GM12878 (cell line): ENCODE measurements around the gene PDE10A. TPM values are rescaled to one million over a fixed set of nuclear protein-coding genes. Genes with fewer than 3 reads are reported as not detected.

Experiments used
- BACH1 ChIP-seq: fragments of 450-650 bp; IDR thresholded peaks from 2 replicates; pipeline ENCODE4 v1.6.1; 2017; ENCODE audit warnings: mild to moderate bottlenecking, borderline replicate concordance
- CBFB ChIP-seq: IDR thresholded peaks from 2 replicates; pipeline ENCODE4 v1.6.1; 2016; ENCODE audit warnings: antibody characterized with exemption, low read depth
- CBX5 ChIP-seq: sonication (generic); IDR thresholded peaks from 2 replicates; pipeline ENCODE4 v1.6.1; 2016; ENCODE audit warnings: low read depth, moderate library complexity, mild to moderate bottlenecking, inconsistent platforms
- CREM ChIP-seq: IDR thresholded peaks from 2 replicates; pipeline ENCODE4 v1.6.1; 2014; ENCODE audit warnings: antibody characterized with exemption, low read depth
- EED ChIP-seq: sonication (generic); IDR thresholded peaks from 2 replicates; pipeline ENCODE4 v1.6.1; 2016; ENCODE audit warnings: antibody characterized with exemption, low read depth
- HCFC1 ChIP-seq: fragments of 150-350 bp; IDR thresholded peaks from 2 replicates; pipeline ENCODE4 v1.6.1; 2014; ENCODE audit warnings: low read length
- IKZF2 ChIP-seq, 2 experiments: fragments of 450-650 bp; IDR thresholded peaks; 2 replicates each; pipeline ENCODE4 v1.6.1; 2017; ENCODE audit warnings: mild to moderate bottlenecking in 2 of 2, moderate library complexity in 2 of 2
- JUNB ChIP-seq: IDR thresholded peaks from 2 replicates; pipeline ENCODE4 v1.6.1; 2016; ENCODE audit warnings: antibody characterized with exemption, mild to moderate bottlenecking
- MTA2 ChIP-seq: fragments of 450-650 bp; IDR thresholded peaks from 2 replicates; pipeline ENCODE4 v1.6.1; 2016; ENCODE audit warnings: low read depth, mild to moderate bottlenecking, moderate library complexity
- NFYB ChIP-seq: IDR thresholded peaks from 2 replicates; pipeline ENCODE4 v1.6.1; 2011; ENCODE audit warnings: low read depth, mild to moderate bottlenecking, low read length, improper control_type of control experiment, moderate library complexity; ENCODE audit not compliant: insufficient read depth
- NR2C2 ChIP-seq: IDR thresholded peaks from 2 replicates; pipeline ENCODE4 v1.6.1; 2011; ENCODE audit warnings: borderline replicate concordance, low read depth; ENCODE audit not compliant: control insufficient read depth, insufficient read length
- NRF1 ChIP-seq: conservative IDR thresholded peaks from 2 replicates; pipeline ENCODE4 v1.6.1; 2011; ENCODE audit warnings: mild to moderate bottlenecking, low read depth, low read length, improper control_type of control experiment
- PAX8 ChIP-seq: fragments of 450-650 bp; IDR thresholded peaks from 2 replicates; pipeline ENCODE4 v1.6.1; 2017; ENCODE audit warnings: mild to moderate bottlenecking, moderate library complexity
- PRDM15 ChIP-seq: fragments of 450-650 bp; formaldehyde crosslinking; IDR thresholded peaks from 2 replicates; pipeline ENCODE4 v1.4.0; 2020; ENCODE audit warnings: mild to moderate bottlenecking, moderate library complexity
- RB1 ChIP-seq: fragments of 450-650 bp; formaldehyde crosslinking; IDR thresholded peaks from 2 replicates; pipeline ENCODE4 v1.6.1; 2017; ENCODE audit warnings: mild to moderate bottlenecking, borderline replicate concordance
- RELB ChIP-seq: fragments of 450-650 bp; IDR thresholded peaks from 2 replicates; pipeline ENCODE4 v1.6.1; 2017; ENCODE audit warnings: low read depth, mild to moderate bottlenecking, moderate library complexity
- SUPT20H ChIP-seq: IDR thresholded peaks from 2 replicates; pipeline ENCODE4 v1.6.1; 2011; ENCODE audit warnings: low read depth, mild to moderate bottlenecking, low read length, moderate library complexity, borderline replicate concordance; ENCODE audit not compliant: control insufficient read depth
- TBL1XR1 ChIP-seq: IDR thresholded peaks from 2 replicates; pipeline ENCODE4 v1.6.1; 2012; ENCODE audit warnings: low read depth, low read length, improper control_type of control experiment
- ZNF207 ChIP-seq: fragments of 450-650 bp; IDR thresholded peaks from 2 replicates; pipeline ENCODE4 v1.6.1; 2014; ENCODE audit warnings: antibody characterized with exemption, mild to moderate bottlenecking, borderline replicate concordance
- ZNF24 ChIP-seq: fragments of 450-650 bp; IDR thresholded peaks from 2 replicates; pipeline ENCODE4 v1.6.1; 2017; ENCODE audit warnings: antibody characterized with exemption, mild to moderate bottlenecking
- ZNF384 ChIP-seq: IDR thresholded peaks from 2 replicates; pipeline ENCODE4 v1.6.1; 2012; ENCODE audit warnings: low read depth, mild to moderate bottlenecking, low read length, improper control_type of control experiment, borderline replicate concordance
- ZZZ3 ChIP-seq: IDR thresholded peaks from 2 replicates; pipeline ENCODE4 v1.6.1; 2011; ENCODE audit warnings: low read depth; ENCODE audit not compliant: control insufficient read depth, insufficient read length
- polyA plus RNA-seq, 11 experiments: library from polyadenylated mRNA; depleted of rRNA in 4 of 11; unstranded in 6 of 11; stranded (reverse) in 5 of 11; fragments of >200 nt; fragmentation: Nextera tagmentation in 4 of 11; fragmentation: Illumina TruSeq in 1 of 11; extraction: Ambion mirVana in 4 of 11; extraction: Trizol in 1 of 11; gene quantifications; 1 replicate in 1 of 11; 2 replicates in 10 of 11; pipeline versions ENCODE4 v1.2.1 to v1.2.3, GENCODE V29; 2011 to 2016; ENCODE audit warnings: inconsistent platforms in 2 of 11, missing spikeins in 2 of 11, low read depth in 1 of 11
- total RNA-seq, 4 experiments: library from RNA; depleted of rRNA in 3 of 4; stranded (reverse); fragments of >200 nt in 3 of 4; fragmentation: Illumina TruSeq in 1 of 4; extraction: Trizol in 1 of 4; gene quantifications; 2 replicates each; pipeline versions ENCODE4 v1.2.1 to v1.2.3, GENCODE V29; 2013 to 2021

Gene PDE10A
- total and polyA plus RNA-seq, 10 of the 15 experiments (the other 5 are each of a cell fraction or from before 2014, with no cell fraction given) = under 0.01 to 1.3 (median 0.03) TPM; not detected in 2

GRCh38 chr6:165511807-165512206 lies 151.2 kb downstream of the PDE10A start (continued):
- no peak for TF ChIP-seq NFYB
- peak; percentile 36 to 55; a peak in 3 of 4 replicates for TF ChIP-seq IKZF2 (IDR thresholded peaks at IDR 0.05)
- peak; percentile 55; the same call in 1 of the 2 replicates for TF ChIP-seq RELB
- TF ChIP-seq NR2C2 = no peak
- TF ChIP-seq HCFC1 = no peak
- TF ChIP-seq ZZZ3 = no peak
- no peak for TF ChIP-seq ZNF24
- TF ChIP-seq MTA2 = peak; percentile 67
- TF ChIP-seq EED = no peak
- TF ChIP-seq CREM = no peak
- TF ChIP-seq SUPT20H = no peak
- no peak for TF ChIP-seq ZNF384
- no peak for TF ChIP-seq CBX5
- no peak for TF ChIP-seq BACH1
- TF ChIP-seq RB1 = no peak
- peak; percentile 41; the same call in 1 of the 2 replicates for TF ChIP-seq CBFB
- TF ChIP-seq PRDM15 (CRISPR knock-in tag) = no peak
- TF ChIP-seq TBL1XR1 = no peak
- TF ChIP-seq NRF1 = no peak
- TF ChIP-seq JUNB = no peak; the same call in 1 of the 2 replicates
- TF ChIP-seq ZNF207 = no peak
- no peak for TF ChIP-seq PAX8
